ENCODE measurements around the gene CCDC187. TPM values are rescaled to one million over a fixed set of nuclear protein-coding genes. Genes with fewer than 3 reads are reported as not detected.

The CCDC187 gene
- total RNA-seq, 1 experiment from 2014 or later, result 0.04 TPM

GRCh38 chr9:136329636-136330405 lies 25.9 kb upstream of the CCDC187 start:
- no peak for TF ChIP-seq FOXK1 (CRISPR knock-in tag; IDR thresholded peaks at IDR 0.05)
- no peak for TF ChIP-seq NFATC4 (CRISPR knock-in tag; IDR thresholded peaks at IDR 0.05)
- no peak for TF ChIP-seq TCF7 (CRISPR knock-in tag; IDR thresholded peaks at IDR 0.05; ENCODE audit: low read depth)
- no peak for TF ChIP-seq ZMAT4 (CRISPR knock-in tag; IDR thresholded peaks at IDR 0.05)
- no peak for TF ChIP-seq FOXP1 (CRISPR knock-in tag; IDR thresholded peaks at IDR 0.05; ENCODE audit: borderline replicate concordance)
- TF ChIP-seq ZNF232 (CRISPR knock-in tag; IDR thresholded peaks at IDR 0.05), result no peak
- TF ChIP-seq HMGXB4 (CRISPR knock-in tag; IDR thresholded peaks at IDR 0.05), result no peak
- TF ChIP-seq CTCF (IDR thresholded peaks at IDR 0.05), result no peak
- TF ChIP-seq MXD4 (CRISPR knock-in tag; IDR thresholded peaks at IDR 0.05; ENCODE audit: borderline replicate concordance), result no peak
- Mint-ChIP-seq H3K4me3 (no peak overlapping the region), H3K27ac (no peak overlapping the region), H3K36me3 (no peaks in the 10 kb centered on the region), H3K27me3 (ENCODE audit: low read depth) (no peaks in the 10 kb centered on the region), H3K4me1 (peaks cover 7% of the 10 kb centered on the region), H3K9me3 (no peaks in the 10 kb centered on the region)
- ChIA-PET CTCF (interaction anchor here (0.6 to 3.4 kb wide), 4 partner anchors 10 to 34 kb away, joined by 3 to 19 read pairs (median 8); partner anchors contain the start of gene DNLZ), POLR2A (no interaction called here)
- DNase-seq (ENCODE audit: low spot score), result no peak
- ATAC-seq, result no peak

- ATAC-seq, result no peak
- H3K4me3 Mint-ChIP-seq, result no peak overlapping the region; the same call in 1 of the 2 replicates
- POLR2A ChIA-PET, result no interaction called here
Measured at GRCh38 chr9:136329211-136329627, 25.3 kb upstream of the CCDC187 start.

More at GRCh38 chr9:136329211-136329627, 25.3 kb upstream of the CCDC187 start:
- no peak for TF ChIP-seq ZNF512 (CRISPR knock-in tag; IDR thresholded peaks at IDR 0.05; ENCODE audit: borderline replicate concordance)
- TF ChIP-seq RELA (CRISPR knock-in tag; IDR thresholded peaks at IDR 0.05; ENCODE audit: borderline replicate concordance), result no peak
- TF ChIP-seq ZNF425 (CRISPR knock-in tag; conservative IDR thresholded peaks at IDR 0.05), result no peak
- TF ChIP-seq TEAD4 (CRISPR knock-in tag; IDR thresholded peaks at IDR 0.05), result no peak
- no peak for TF ChIP-seq AFF4 (CRISPR knock-in tag; IDR thresholded peaks at IDR 0.05; ENCODE audit: borderline replicate concordance)
- TF ChIP-seq ZNF281 (CRISPR knock-in tag; IDR thresholded peaks at IDR 0.05), result no peak
- no peak for TF ChIP-seq ZSCAN18 (CRISPR knock-in tag; IDR thresholded peaks at IDR 0.05)
- Mint-ChIP-seq H3K27me3 (ENCODE audit: low read depth) (no peaks in the 10 kb centered on the region), H3K27ac (no peak overlapping the region), H3K36me3 (no peaks in the 10 kb centered on the region), H3K4me1 (peaks cover 7% of the 10 kb centered on the region), H3K9me3 (no peaks in the 10 kb centered on the region)
- no peak for DNase-seq (ENCODE audit: low spot score)
- CTCF ChIA-PET, result interaction anchor here (1.6 to 3.4 kb wide), 3 partner anchors 10 to 34 kb away, joined by 6 to 19 read pairs (median 11); partner anchors contain the start of gene DNLZ
